Measurements from ENCODE around the gene SMYD2.
A peak's percentile ranks its signal among the peaks of the same experiment; 100 is the strongest.

Gene SMYD2

DNA sequence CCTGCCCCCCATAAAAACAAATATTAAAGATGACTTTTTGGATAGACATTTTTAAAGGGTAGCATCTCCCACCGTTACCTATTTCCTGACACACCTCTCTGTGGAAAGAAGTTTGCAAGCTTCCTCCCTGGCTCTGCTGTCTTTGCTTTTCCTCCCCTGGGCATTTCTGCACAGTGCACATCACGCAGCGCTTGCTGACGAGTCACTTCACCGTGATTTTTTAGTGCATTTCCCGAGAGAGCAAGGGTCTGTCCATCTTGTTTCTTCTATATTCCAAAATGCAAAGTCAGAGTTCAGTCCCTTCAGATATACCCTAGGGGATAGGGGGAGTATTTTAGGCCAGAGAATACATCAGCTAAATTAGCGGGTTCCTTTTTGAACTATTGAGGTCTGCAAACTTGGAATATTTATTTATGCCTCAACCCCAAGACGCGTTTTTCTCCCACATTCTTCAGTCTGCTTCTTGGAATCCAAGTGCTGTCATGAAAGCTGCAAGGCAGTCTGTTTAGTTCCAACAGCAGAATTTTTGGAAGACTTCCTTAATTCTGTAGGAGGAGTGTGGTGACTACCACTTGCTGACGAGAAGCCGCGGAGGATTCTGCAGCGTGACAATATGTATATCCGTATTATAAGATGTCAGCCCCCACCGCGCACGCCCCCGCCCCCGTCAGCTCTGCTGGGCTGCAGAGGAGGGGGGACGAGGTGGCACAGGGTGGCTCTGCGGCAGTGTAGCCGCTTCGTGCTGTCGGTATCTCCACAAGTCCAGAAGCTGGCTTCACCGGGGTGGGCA, 22.4 kb downstream of the SMYD2 start:
- peak; percentile 42 for DNase-seq (ENCODE audit: low spot score)

DNA sequence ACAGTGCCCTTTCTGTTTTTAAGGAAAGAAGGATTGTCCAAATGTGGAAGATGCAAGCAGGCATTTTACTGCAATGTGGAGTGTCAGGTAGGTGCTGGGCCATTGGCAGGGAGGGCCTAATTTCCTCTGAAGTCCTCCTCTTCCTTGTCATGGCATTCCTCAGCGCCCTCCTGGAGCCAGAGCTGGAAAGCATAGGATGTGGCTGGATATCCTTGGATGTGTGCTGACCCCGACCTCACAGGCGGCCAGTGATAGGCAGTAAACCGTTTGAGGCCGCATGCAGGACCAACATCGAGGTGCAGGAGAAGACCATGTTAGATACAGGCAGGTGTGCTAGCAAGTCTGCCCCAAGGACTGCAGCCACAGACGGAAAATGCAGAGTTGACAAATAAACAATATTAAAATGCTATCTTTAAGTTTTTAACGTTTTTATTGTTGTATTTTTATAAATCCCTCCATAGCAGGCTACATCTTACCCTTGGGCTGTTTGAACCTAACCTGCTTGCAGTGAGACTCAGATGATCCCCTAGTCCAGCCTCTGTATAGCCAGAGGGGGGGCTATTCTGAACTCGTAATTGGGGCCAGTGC, 24.3 kb downstream of the SMYD2 start:
- no peak for DNase-seq (ENCODE audit: low spot score)

DNA sequence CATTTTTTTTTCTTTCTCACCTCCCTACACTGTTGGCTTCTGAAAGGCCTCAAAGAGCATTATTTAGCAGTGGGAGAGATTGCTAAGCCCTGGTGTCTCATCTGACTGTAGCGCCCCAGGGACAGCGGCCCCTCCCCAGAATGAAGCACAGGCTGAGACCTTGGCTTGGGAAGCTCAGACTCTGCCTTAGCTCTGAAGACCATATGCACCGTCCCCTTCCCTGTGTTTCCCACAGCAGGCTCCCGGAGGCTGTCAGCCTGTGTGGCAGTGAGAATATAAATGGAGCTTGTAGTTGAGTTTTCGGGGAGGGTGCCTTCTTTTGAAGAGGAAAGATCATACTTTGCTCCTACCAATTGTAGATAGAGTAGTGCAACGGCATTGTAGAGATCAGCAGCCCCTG, 25.3 kb downstream of the SMYD2 start:
- DNase-seq (ENCODE audit: low spot score), result no peak

DNA sequence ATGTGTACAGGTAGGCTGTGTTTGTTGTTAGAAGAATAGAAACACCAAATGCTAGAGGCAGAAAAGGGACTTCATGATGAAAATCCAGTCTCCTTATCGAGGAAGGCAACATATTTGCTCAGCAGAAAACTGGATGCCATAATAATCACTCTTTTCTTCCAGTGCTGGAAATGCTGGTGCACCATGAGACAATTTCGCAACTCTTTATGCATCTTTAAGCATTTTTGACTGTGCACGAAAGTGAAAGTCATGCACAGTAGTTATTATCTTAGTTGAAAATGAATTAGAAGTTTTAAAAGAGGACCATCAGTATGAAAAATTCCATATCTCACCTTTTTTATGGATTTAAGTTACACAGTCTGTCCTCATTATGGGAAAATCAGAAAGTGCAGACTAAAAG, 29.1 kb downstream of the SMYD2 start:
- no peak for DNase-seq (ENCODE audit: low spot score)

DNA sequence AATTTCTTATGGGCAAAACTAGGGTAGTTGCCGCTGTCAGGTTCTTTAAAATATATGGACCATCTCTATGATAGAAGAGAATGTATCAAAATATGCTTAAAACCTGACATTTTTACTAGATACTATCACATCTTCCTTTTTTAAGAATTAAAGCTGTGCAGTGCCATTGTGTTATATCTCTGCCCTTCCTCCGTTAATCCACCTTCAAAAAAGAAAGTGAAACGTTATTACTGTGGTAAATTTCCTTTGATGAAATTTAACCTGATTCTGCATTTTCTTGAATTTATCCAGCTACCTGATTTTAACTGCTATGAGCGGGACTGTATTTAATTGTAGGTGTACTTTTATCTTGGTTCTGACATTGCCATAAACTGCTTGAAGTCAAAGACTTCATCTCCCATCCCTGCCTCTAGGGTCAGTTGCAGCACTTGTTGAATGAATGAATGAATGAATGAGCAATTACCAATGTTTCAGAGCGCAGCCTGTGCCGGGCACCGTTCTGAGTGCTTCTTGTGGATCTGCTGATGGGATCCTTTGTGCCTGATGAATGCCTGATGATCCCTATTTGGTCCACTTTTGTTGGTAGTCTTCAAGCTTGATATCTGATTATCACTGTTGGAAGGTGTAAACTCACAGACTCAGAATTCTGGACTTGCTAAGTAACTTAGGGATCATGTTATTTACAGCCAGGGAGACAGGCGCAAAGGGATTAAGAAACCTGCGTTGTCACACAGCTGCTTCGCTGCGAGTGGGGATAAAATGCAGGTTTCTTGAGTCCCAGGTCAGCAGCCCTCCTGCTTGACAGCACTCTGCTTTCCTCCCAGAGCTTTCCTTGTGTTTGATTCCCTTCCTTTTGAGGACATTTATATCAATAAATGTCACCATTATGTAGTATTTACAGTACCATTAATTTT, 30.1 kb downstream of the SMYD2 start:
- no peak for DNase-seq (ENCODE audit: low spot score)

DNA sequence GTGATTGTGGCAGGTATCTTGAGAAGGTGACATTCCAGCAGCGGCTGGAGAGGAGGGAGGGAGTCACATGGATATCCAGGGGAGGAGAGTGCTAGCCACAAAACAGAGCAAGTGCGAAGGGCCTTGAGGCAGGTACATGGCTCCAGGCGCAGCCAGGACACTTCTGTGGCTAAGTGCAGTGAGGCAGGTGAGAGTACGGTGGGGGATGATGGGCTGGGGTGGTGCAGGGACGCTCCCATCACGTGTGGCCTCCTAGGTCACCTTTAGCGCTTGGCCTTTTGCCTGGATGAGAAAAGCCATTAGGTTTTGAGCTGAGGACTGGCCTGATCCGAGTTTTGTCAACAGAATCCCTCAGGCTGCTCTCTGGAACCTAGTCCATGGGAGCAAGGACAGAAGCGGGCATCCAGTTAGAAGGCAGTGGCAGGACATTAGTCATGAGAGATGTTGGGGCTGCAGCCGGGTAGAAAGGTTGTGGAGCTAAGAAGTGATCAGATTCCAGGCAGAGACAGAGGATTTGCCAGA, 31.6 kb downstream of the SMYD2 start:
- no peak for DNase-seq (ENCODE audit: low spot score)

DNA sequence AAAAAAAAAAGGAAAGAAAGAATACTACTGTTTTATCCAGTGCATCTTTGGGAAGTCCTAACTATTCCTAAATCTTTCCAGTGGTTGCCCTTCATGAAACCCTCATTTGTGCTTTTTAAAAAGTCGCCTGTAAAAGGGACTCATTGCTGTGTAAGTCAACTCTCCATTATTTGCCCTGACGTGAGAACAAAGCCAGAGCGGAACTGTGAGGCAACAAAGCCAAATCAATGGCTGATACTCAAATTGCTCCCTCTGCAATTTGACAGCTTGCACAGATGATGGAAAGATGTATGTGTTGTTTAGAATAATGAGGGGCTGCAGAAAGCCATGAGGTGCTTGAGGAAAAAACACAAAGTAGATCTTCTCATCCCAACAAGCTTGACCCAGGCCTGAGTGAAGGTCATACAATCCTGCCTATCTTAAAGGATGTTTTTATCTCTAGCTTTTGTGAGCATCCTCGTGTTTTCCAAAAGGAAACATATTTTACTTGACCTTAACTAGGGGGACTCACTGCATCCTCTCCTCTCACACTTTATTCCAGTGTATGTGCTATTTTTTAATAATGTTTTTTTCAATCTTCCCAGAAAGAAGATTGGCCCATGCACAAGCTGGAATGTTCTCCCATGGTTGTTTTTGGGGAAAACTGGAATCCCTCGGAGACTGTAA, 33.4 kb downstream of the SMYD2 start:
- DNase-seq (ENCODE audit: low spot score), result no peak

DNA sequence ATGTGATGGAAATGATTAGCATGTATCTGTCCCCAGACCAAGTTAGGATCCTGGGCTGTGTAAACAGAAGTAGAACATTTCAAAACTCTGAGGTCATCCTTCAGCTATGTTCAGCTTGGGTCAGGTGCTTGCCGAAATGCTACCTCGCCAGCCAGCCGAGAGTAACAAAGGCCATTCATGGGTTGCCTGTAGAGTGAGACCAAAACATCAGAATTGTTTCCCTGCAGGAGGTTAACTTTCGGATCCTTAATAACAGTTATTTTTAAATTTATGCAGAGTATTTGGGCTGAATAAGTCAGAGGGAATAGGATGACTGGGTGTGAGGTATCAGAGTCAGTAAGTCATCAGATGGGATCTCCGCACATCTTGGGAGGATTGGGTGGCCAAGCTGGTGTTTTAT, 35.6 kb downstream of the SMYD2 start:
- DNase-seq (ENCODE audit: low spot score), result no peak

DNA sequence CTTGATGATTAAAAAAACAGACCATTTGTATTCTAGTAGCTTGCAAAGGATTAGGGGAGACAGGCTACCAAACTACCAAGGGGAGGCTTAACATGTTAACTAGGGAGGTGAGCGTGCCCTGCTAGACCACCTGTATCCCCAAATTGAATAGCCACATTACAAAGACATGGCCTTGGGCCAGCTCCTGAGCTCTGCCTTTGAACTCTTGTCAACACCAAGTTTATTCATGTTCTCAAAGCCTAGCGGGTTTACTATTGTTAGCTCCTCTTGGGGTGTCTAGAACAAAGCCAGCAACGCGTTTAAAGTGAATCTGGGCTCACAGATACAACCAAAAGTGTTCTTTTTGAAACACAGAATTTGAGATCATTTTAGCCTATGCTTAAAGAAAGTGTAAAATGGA, 36.3 kb downstream of the SMYD2 start:
- no peak for DNase-seq (ENCODE audit: low spot score)

DNA sequence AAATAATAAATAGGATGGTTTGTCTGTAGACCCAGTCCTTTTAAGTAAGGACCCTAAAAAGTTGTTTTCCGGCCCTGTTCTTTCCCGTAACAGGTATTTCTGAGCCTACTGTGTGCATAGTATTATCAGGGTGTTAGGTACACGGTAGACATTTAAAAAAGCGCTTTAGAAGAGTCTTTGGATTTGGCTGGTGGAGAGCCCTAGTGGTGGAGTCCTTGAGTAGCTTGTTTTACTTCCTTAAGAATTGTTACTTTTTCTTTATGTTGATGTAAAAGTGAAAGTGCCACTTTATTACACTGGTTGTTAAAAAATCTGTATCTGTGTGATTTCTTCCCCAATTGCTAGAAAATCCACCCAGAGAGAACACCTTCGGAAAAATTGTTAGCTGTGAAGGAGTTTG, 36.8 kb downstream of the SMYD2 start:
- no peak for DNase-seq (ENCODE audit: low spot score)

DNA sequence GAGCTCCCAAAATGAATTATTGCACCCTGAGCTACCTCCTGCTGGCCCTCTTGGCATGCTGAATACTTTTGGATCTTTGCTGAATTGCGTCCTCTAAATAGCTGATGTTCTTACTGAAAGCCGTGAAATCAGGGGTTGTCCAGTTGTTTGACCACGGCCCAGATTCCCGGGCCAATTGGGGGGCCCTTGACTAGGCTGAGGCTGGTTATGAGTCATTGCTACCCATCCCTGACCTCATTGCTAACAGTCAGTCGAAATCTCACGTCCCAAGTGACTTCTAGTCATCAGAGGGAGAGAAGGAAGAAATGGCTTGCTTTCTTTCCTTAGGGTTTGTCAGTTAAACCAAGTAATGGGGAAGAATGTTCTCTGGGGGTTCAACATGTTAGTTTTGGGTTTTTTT, 37.4 kb downstream of the SMYD2 start:
- no peak for DNase-seq (ENCODE audit: low spot score)

DNA sequence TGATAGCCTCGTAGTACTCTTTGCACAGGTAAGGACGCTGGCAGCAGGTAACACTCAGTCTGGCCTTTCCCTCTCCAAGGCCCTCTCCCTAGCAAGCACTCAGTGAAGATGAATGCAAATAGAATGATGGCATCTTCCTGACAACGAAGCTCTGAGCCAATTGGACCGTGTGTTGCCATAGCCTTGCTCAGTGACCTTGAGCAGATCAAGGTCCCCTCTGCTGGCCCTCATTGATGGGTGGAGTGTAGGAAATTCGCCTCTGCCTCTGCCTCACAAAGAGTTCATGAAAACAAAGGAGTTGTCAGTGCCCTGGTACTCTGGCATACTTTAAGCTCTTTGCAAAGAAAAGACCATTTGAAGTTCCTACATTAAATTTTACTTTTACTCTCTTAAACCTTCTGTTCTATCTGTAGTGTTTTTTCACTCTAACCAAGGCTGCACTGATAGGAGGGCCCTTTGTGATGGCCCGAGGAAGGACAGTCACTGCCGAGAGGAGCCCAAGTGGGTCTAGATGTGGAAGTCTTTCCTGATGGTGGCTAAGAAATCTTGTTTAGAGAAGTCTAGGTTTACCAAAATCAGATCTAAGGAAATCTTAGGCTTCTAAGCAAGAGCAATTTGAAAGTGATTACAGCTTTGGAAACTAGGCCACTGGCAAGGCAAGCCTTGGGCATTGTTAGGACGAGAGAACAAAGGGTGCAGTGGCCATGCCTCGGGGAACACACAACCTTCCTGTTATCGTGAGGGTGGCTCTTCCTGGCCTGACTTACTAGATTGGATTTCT, 38.2 kb downstream of the SMYD2 start:
- no peak for DNase-seq (ENCODE audit: low spot score)

DNA sequence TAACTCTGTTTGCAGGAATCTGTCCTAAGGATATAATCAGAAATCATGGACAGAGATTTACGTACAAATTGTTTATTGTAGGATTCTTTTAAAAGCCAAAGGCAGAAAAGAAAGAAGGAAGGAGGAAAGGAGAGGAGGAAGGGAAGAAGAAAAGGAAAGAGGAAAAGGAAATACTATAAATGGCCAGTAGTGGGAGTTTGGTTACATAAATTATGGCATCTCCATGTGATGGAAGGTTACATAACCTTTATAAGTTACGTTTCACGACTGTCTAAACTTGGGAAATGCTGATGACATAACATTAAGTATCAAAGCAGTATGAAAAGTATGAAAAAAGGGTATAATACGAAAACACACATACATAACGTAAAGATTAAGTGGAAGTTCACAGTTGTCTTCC, 39.0 kb downstream of the SMYD2 start:
- DNase-seq (ENCODE audit: low spot score), result no peak

DNA sequence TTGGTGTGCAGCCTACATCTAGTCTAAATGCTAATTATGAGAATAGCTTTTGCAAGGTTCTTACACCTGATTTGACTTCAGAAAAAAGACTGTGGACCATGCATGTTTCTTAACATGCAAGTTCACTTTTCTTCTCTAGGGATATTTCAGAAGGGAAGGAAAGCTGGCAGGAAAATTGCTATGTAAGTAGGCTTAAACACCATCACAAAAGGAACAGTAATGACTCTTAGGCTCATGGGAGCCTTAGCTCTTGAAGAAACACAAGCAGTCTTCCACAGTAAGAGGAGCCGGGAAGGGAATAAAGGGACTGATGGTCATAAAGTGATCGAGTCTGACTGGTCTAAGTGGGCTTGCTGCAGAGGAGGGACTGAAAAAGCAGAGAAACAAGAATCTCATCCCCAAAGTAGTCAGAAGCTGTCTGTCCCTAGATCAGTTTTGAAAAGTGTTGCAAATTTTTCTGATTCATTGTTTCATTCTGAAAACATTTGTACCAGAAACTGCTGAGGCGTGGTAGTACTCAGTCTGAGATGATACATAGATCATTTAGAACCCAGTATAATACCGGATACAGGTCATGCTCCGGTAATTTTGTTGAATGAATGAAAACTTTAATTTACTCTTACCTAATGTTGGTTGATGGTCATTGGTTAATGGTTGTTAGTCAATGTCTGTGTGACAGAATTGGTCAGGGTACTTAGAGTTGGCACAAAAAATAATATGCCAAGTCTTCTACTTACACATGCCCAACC, 40.9 kb downstream of the SMYD2 start:
- DNase-seq (ENCODE audit: low spot score), result no peak

DNA sequence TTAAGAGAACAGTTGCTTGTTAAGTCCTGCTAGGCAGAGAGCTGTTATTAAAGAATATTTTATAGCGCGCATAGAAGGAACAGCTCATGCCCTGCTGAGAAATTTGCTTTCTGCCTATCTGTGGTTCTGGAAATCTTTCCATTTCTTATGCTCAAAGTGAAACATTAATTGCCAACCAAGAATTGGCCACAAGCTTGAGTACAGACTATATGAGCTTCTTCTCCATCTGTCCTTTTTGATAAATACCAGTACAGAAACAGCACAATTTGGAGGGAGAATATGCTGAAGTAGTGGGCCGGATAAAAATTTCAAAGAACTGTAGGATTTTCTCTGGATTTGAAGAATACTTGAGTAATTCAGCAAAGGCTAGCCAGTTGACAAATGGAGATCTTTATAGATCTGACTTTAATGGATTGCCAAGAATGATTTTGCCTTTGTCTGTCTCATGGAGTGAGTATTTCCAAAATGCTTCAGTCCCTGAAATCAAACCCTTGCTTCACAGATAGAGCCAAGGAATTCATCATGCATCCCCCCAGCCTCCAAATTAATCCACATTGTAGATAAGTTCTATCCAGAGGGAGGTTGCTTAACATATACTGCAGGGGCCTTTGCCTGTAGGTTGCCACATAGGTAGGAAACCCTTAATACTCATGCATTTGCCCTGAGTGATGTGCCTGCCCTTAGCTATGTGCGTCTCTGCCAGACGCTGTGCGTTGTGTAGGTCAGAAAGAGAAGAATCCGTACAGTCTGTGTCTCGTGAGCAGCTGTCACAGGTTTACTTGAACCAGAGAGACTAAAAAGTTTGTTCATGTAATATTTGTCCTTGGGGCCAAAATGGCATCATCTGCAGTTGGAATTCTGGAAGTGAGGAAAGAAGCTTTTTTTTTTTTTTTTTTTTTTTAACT, 44.2 kb downstream of the SMYD2 start:
- no peak for DNase-seq (ENCODE audit: low spot score)

DNA sequence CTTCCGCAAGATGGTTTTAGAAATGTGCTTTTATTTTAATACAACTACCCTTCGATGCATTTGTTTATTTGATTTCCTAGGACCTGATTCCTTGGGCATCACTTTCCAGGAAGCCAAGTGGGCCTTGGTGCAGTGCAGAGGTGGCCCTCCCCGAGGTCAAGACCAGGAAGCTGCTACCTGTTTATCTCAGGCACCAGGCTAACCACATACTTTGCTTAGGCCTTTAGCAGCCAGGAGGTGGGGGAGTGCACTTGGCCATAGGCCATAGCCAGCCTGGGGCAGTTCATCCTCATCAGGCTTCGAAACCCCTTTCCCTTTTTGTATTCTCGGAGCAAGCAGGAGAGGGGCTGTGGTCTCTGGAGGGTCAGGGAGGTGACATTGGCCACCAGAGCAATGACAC, 45.4 kb downstream of the SMYD2 start:
- no peak for DNase-seq (ENCODE audit: low spot score)

DNA sequence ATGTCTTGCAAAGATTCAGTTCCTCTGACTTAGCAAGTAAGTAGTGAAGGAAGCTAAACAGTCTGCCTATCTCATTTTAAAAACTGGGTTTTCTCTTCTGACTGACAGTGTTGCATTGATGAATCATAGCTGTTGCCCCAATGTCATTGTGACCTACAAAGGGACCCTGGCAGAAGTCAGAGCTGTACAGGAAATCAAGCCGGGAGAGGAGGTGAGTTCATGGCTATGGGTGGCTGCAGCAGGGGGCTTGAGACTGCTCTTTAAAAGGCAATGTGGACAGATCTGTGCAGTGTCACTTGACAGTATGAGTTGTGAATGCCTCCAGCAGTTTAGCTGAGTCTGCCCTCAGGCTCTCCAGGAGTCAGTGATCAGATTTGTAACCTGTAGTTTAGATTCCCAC, 46.6 kb downstream of the SMYD2 start:
- no peak for DNase-seq (ENCODE audit: low spot score)

DNA sequence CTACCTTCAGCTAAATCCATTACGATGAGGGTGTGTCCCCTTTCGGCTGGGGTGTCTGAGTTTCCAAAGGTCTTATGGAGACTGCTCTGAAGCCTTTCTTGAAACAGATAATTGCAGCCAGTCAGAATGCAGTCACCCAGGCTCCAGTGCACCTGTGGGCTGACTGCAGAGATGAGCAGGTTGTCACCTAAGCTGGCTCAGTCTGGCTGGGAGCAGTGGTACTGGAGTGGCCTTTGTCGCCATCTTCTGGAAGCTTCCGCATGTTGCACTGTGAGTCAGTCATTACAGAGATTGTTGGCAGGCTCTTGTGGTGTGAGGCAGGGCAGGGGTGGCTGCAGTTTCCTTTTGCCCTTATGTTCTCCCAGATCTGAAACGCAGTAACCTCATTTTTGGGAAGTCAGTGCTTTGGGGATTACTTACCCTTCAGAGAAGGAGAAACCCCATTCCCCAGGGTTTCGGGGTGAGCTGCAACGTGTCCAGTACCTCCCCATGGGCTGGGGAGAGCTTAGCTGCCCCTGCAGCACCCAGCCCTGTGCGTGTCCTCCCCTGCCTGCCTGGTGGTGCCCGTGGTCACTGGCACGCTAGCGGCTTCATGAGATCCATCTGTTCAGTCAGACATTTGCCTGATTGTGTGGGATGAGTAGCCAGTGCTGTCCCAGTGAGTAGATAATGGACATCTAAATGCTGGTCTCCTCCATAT, 48.0 kb downstream of the SMYD2 start:
- DNase-seq (ENCODE audit: low spot score), result peak; percentile 69

Measured in putamen (tissue), 1 donor.